Uterus (tissue), 4 donors: ENCODE data around the gene ZNF827. TPM values are rescaled to one million over a fixed set of nuclear protein-coding genes. Genes with fewer than 3 reads are reported as not detected.

Experiments used
- DNase-seq, 2 donors: peaks; one replicate each; pipeline ENCODE4 v3.0.0-alpha.2; 2019 to 2020
- H3K27ac ChIP-seq, 2 donors: fragments of 200-600 bp; sonication (generic); 1 replicate in 1 of 2; 2 replicates in 1 of 2; pipeline ENCODE4 v1.5.1; 2016 to 2018
- H3K27me3 ChIP-seq, 2 donors: fragments of 200-600 bp; sonication (generic); one replicate each; pipeline ENCODE4 v1.5.1; 2018 to 2019; ENCODE audit warnings: control low read depth in 1 of 2
- H3K36me3 ChIP-seq, 2 donors: fragments of 200-600 bp; sonication (generic); one replicate each; pipeline ENCODE4 v1.5.1; 2019; ENCODE audit warnings: control low read depth in 1 of 2
- H3K4me1 ChIP-seq, 2 donors: fragments of 200-600 bp; sonication (generic); one replicate each; pipeline ENCODE4 v1.5.1; 2018 to 2019; ENCODE audit warnings: control low read depth in 1 of 2
- H3K4me3 ChIP-seq, 2 donors: fragments of 200-600 bp; sonication (generic); 1 replicate in 1 of 2; 2 replicates in 1 of 2; pipeline ENCODE4 v1.5.1; 2018 to 2019; ENCODE audit warnings: mild to moderate bottlenecking in 1 of 2
- H3K9me3 ChIP-seq, 2 donors: fragments of 200-600 bp; sonication (generic); one replicate each; pipeline ENCODE4 v1.5.1; 2019; ENCODE audit warnings: control low read depth in 1 of 2
- CTCF ChIP-seq, 4 experiments: fragments of 200-600 bp in 2 of 4; fragments of 450-650 bp in 2 of 4; sonication (generic) in 2 of 4; IDR thresholded peaks; one replicate each; pipeline ENCODE4 v1.5.1; 2016 to 2019; ENCODE audit warnings: antibody characterized with exemption in 4 of 4, mild to moderate bottlenecking in 2 of 4, moderate library complexity in 1 of 4
- POLR2A ChIP-seq, 2 donors: fragments of 450-650 bp; IDR thresholded peaks; one replicate each; pipeline ENCODE4 v1.6.1; 2016; ENCODE audit warnings: antibody characterized with exemption in 2 of 2, mild to moderate bottlenecking in 1 of 2, moderate library complexity in 1 of 2
- intact Hi-C: fragments of 100-400 bp; cut with DNase I; formaldehyde crosslinking; loops from one replicate; pipeline ENCODE4 v1.15.1; 2023; ENCODE audit warnings: low total_unique reads
- total RNA-seq, 4 donors: library from RNA; depleted of rRNA in 3 of 4; stranded (reverse); fragments of >200 nt in 3 of 4; gene quantifications; one replicate each; pipeline versions ENCODE4 v1.1.0 to v1.2.4, GENCODE V29; 2014 to 2023
- donor health status: DM: yes; HTN: yes; CAD: no.

The ZNF827 gene
- total RNA-seq, 4 donors from 2014 or later = 2.9 to 33.1 (median 14.2) TPM

GRCh38 chr4:145830699-145831098 lies 107.9 kb downstream of the ZNF827 start:
- Histone ChIP-seq H3K4me1 (no peaks in the 10 kb centered on the region), H3K4me3 (no peak overlapping the region), H3K36me3 (no peaks in the 10 kb centered on the region), H3K27me3 (no peaks in the 10 kb centered on the region), H3K9me3 (no peaks in the 10 kb centered on the region), H3K27ac (no peak overlapping the region)
- DNase-seq = no peak
- intact Hi-C loops = no loop called here
- TF ChIP-seq CTCF (IDR thresholded peaks at IDR 0.05) (no peak), POLR2A (IDR thresholded peaks at IDR 0.05) (no peak)

- intact Hi-C loops = no loop called here
- Histone ChIP-seq H3K4me3 (no peak overlapping the region), H3K9me3 (no peaks in the 10 kb centered on the region), H3K4me1 (no peaks in the 10 kb centered on the region), H3K36me3 (no peaks in the 10 kb centered on the region), H3K27ac (no peak overlapping the region), H3K27me3 (no peaks in the 10 kb centered on the region)
- TF ChIP-seq POLR2A (IDR thresholded peaks at IDR 0.05) = no peak
- no peak for TF ChIP-seq CTCF (IDR thresholded peaks at IDR 0.05)
- no peak for DNase-seq
Observed at GRCh38 chr4:145829629-145830395, 108.8 kb downstream of the ZNF827 start.

GRCh38 chr4:145828802-145829485 lies 109.7 kb downstream of the ZNF827 start:
- no peaks in the 10 kb centered on the region for H3K4me1 ChIP-seq
- intact Hi-C loops = no loop called here
- no peaks in the 10 kb centered on the region for H3K9me3 ChIP-seq
- no peaks in the 10 kb centered on the region for H3K27me3 ChIP-seq
- H3K36me3 ChIP-seq = no peaks in the 10 kb centered on the region
- no peak for TF ChIP-seq CTCF (IDR thresholded peaks at IDR 0.05)
- TF ChIP-seq POLR2A (IDR thresholded peaks at IDR 0.05) = no peak
- H3K4me3 ChIP-seq = no peak overlapping the region
- DNase-seq = no peak
- no peak overlapping the region for H3K27ac ChIP-seq

GRCh38 chr4:145827885-145828284 lies 110.7 kb downstream of the ZNF827 start:
- no peak overlapping the region for H3K4me3 ChIP-seq
- DNase-seq = no peak
- H3K4me1 ChIP-seq = no peaks in the 10 kb centered on the region
- no peaks in the 10 kb centered on the region for H3K27me3 ChIP-seq
- no peaks in the 10 kb centered on the region for H3K36me3 ChIP-seq
- TF ChIP-seq POLR2A (IDR thresholded peaks at IDR 0.05) (no peak), CTCF (IDR thresholded peaks at IDR 0.05) (no peak)
- no peak overlapping the region for H3K27ac ChIP-seq
- intact Hi-C loops = no loop called here
- H3K9me3 ChIP-seq = no peaks in the 10 kb centered on the region

- Histone ChIP-seq H3K4me1 (no peaks in the 10 kb centered on the region), H3K27ac (no peak overlapping the region), H3K9me3 (no peaks in the 10 kb centered on the region), H3K36me3 (no peaks in the 10 kb centered on the region), H3K27me3 (no peaks in the 10 kb centered on the region), H3K4me3 (no peak overlapping the region)
- no peak for DNase-seq
- intact Hi-C loops = no loop called here
- TF ChIP-seq CTCF (IDR thresholded peaks at IDR 0.05) = no peak
- no peak for TF ChIP-seq POLR2A (IDR thresholded peaks at IDR 0.05)
Observed at GRCh38 chr4:145825255-145825654, 113.4 kb downstream of the ZNF827 start.
